Measurements from ENCODE around the gene AKAP8.
"Not testable (repeated sequence)": the region's sequence is repeated elsewhere in the genome, so short reads cannot be mapped to it uniquely, and the experiment has no call there.

AKAP8 gene

GRCh38 chr19:15404097-15404779, 24.7 kb upstream of the AKAP8 start:
- DNase-seq (ENCODE audit: low spot score), result no peak

- no peak for DNase-seq (ENCODE audit: low spot score)
Measured at GRCh38 chr19:15403151-15403531, 23.6 kb upstream of the AKAP8 start.

- no peak for DNase-seq (ENCODE audit: low spot score)
Measured at GRCh38 chr19:15402411-15403150, 23.0 kb upstream of the AKAP8 start.

- no peak for DNase-seq (ENCODE audit: low spot score)
Measured at GRCh38 chr19:15401397-15401710, 21.8 kb upstream of the AKAP8 start.

GRCh38 chr19:15400521-15401396, 21.2 kb upstream of the AKAP8 start:
- no peak for DNase-seq (ENCODE audit: low spot score)

- no peak for DNase-seq (ENCODE audit: low spot score)
Measured at GRCh38 chr19:15399635-15400034, 20.0 kb upstream of the AKAP8 start.

GRCh38 chr19:15399234-15399515, 19.6 kb upstream of the AKAP8 start:
- DNase-seq (ENCODE audit: low spot score), result no peak

- no peak for DNase-seq (ENCODE audit: low spot score)
Measured at GRCh38 chr19:15398501-15399233, 19.1 kb upstream of the AKAP8 start.

- no peak for DNase-seq (ENCODE audit: low spot score)
Measured at GRCh38 chr19:15397782-15398181, 18.2 kb upstream of the AKAP8 start.

- no peak for DNase-seq (ENCODE audit: low spot score)
Measured at GRCh38 chr19:15397236-15397635, 17.6 kb upstream of the AKAP8 start.

GRCh38 chr19:15396436-15396835, 16.8 kb upstream of the AKAP8 start:
- no peak for DNase-seq (ENCODE audit: low spot score)

GRCh38 chr19:15395251-15395650, 15.7 kb upstream of the AKAP8 start:
- not testable (repeated sequence) for DNase-seq (ENCODE audit: low spot score)

- no peak for DNase-seq (ENCODE audit: low spot score)
Measured at GRCh38 chr19:15394426-15394825, 14.8 kb upstream of the AKAP8 start.

GRCh38 chr19:15393963-15394362, 14.4 kb upstream of the AKAP8 start:
- no peak for DNase-seq (ENCODE audit: low spot score)

- no peak for DNase-seq (ENCODE audit: low spot score)
Measured at GRCh38 chr19:15390814-15391213, 11.2 kb upstream of the AKAP8 start.

- no peak for DNase-seq (ENCODE audit: low spot score)
Measured at GRCh38 chr19:15381864-15382263, 2.3 kb upstream of the AKAP8 start.

GRCh38 chr19:15381429-15381828, 1.8 kb upstream of the AKAP8 start:
- DNase-seq (ENCODE audit: low spot score), result no peak

- DNase-seq (ENCODE audit: low spot score), result no peak
Measured at GRCh38 chr19:15379999-15380647, 536 bp upstream of the AKAP8 start.

GRCh38 chr19:15378534-15379082, 979 bp downstream of the AKAP8 start:
- DNase-seq (ENCODE audit: low spot score), result no peak

GRCh38 chr19:15374796-15375440, 4.7 kb downstream of the AKAP8 start:
- DNase-seq (ENCODE audit: low spot score), result no peak

- DNase-seq (ENCODE audit: low spot score), result no peak
Measured at GRCh38 chr19:15374105-15374651, 5.4 kb downstream of the AKAP8 start.

Measured in putamen (tissue), 1 donor.